SK-N-MC (cell line): Measurements from ENCODE around the gene HIVEP2.

Experiments
- EZH2 ChIP-seq: fragments of 200-600 bp; sonication (generic); IDR thresholded peaks from one replicate; pipeline ENCODE4 v1.6.1; 2017; ENCODE audit warnings: antibody characterized with exemption
- POLR2AphosphoS5 ChIP-seq: IDR thresholded peaks from 2 replicates; pipeline ENCODE4 v1.6.1; 2012; ENCODE audit warnings: mild to moderate bottlenecking, low read depth, low read length, borderline replicate concordance

GRCh38 chr6:142737368-142738034 lies 207.5 kb downstream of the HIVEP2 start:
- no peak for TF ChIP-seq POLR2AphosphoS5
- TF ChIP-seq EZH2: no peak
